H1 (cell line): ENCODE measurements around the gene TNIP1. TPM values are rescaled to one million over a fixed set of nuclear protein-coding genes. Genes with fewer than 3 reads are reported as not detected.

Experiments used
- CTCF ChIA-PET: fragments of 300-600 bp; sonication (Branson Sonifier 250); formaldehyde crosslinking; loops from one replicate; lab custom pipeline; 2021; ENCODE audit not compliant: partially characterized antibody; lab: Charles Lee
- POLR2A ChIA-PET: fragments of 300-600 bp; sonication (Branson Sonifier 250); formaldehyde crosslinking; loops from one replicate; lab custom pipeline; 2021; ENCODE audit warnings: inconsistent platforms; ENCODE audit not compliant: partially characterized antibody; lab: Charles Lee
- DNase-seq, 2 experiments: peaks; one replicate each; pipeline versions ENCODE4 v3.0.0 to v3.0.0-alpha.2; 2010 to 2022; ENCODE audit warnings: low spot score in 2 of 2, low read depth in 1 of 2, mixed read lengths in 1 of 2
- FAIRE-seq: peaks from 2 replicates; lab custom pipeline; 2011; peaks lifted over from hg19 to GRCh38; lab: Jason Lieb, UNC
- H2AFZ ChIP-seq: 2 replicates; pipeline ENCODE4 v1.8.1; 2012; ENCODE audit warnings: low read length, inconsistent platforms
- H2AK5ac ChIP-seq: 2 replicates; pipeline ENCODE4 v1.6.1; 2013; ENCODE audit warnings: low read depth, low read length
- H2BK120ac ChIP-seq: replicated peaks from 2 replicates; pipeline ENCODE3; 2013; ENCODE audit warnings: low read depth, low read length, inconsistent platforms
- H2BK12ac ChIP-seq: 2 replicates; pipeline ENCODE4 v1.6.1; 2013; ENCODE audit warnings: low read depth, low read length
- H2BK15ac ChIP-seq: 2 replicates; pipeline ENCODE4 v1.6.1; 2013; ENCODE audit warnings: low read length
- H2BK20ac ChIP-seq: 2 replicates; pipeline ENCODE4 v1.6.1; 2013; ENCODE audit warnings: low read length
- H2BK5ac ChIP-seq: 2 replicates; pipeline ENCODE4 v1.6.1; 2013; ENCODE audit warnings: low read depth, low read length
- H3K14ac ChIP-seq: 2 replicates; pipeline ENCODE4 v1.6.1; 2013; ENCODE audit warnings: inconsistent platforms; ENCODE audit not compliant: insufficient read length
- H3K18ac ChIP-seq: 2 replicates; pipeline ENCODE4 v1.6.1; 2013; ENCODE audit warnings: low read length; ENCODE audit errors: extremely low read depth
- H3K23ac ChIP-seq: 2 replicates; pipeline ENCODE4 v1.6.1; 2013; ENCODE audit warnings: inconsistent platforms; ENCODE audit not compliant: insufficient read length
- H3K23me2 ChIP-seq: 2 replicates; pipeline ENCODE4 v1.6.1; 2013; ENCODE audit warnings: low read depth, low read length
- H3K27ac ChIP-seq: 2 replicates; pipeline ENCODE4 v1.6.1; 2011; ENCODE audit warnings: low read depth, low read length, inconsistent platforms
- H3K27me3 ChIP-seq, 4 experiments: replicated peaks in 1 of 4; 1 replicate in 1 of 4; 2 replicates in 3 of 4; pipeline versions ENCODE4 v1.6.1 to v1.8.1; 2011 to 2013; ENCODE audit warnings: low read length in 3 of 4, mild to moderate bottlenecking in 3 of 4, inconsistent platforms in 2 of 4, mixed read lengths in 2 of 4, moderate library complexity in 1 of 4; ENCODE audit not compliant: control insufficient read depth in 3 of 4, insufficient read depth in 3 of 4; ENCODE audit errors: extremely low read depth in 1 of 4
- H3K36me3 ChIP-seq, 4 experiments: 2 replicates each; pipeline versions ENCODE4 v1.6.1 to v1.8.1; 2011 to 2013; ENCODE audit warnings: mild to moderate bottlenecking in 4 of 4, low read length in 3 of 4, moderate library complexity in 2 of 4, control low read depth in 1 of 4, inconsistent platforms in 1 of 4; ENCODE audit not compliant: insufficient read depth in 4 of 4, control insufficient read depth in 2 of 4
- H3K4ac ChIP-seq: replicated peaks from 2 replicates; pipeline ENCODE3; 2013; ENCODE audit warnings: low read length, low read depth, mixed read lengths, inconsistent platforms; ENCODE audit not compliant: insufficient read length
- H3K4me1 ChIP-seq, 4 experiments: replicated peaks in 1 of 4; 1 replicate in 1 of 4; 2 replicates in 3 of 4; pipeline versions ENCODE4 v1.6.1 to v1.8.1; 2011 to 2013; ENCODE audit warnings: low read length in 3 of 4, inconsistent platforms in 2 of 4, mixed read lengths in 1 of 4; ENCODE audit not compliant: insufficient read depth in 4 of 4, control insufficient read depth in 3 of 4
- H3K4me2 ChIP-seq, 2 experiments: 2 replicates each; pipeline versions ENCODE4 v1.6.1 to v1.8.1; 2011 to 2013; ENCODE audit warnings: low read depth in 2 of 2, low read length in 2 of 2, control low read depth in 1 of 2, inconsistent platforms in 1 of 2, mild to moderate bottlenecking in 1 of 2; ENCODE audit not compliant: insufficient read depth in 1 of 2
- H3K4me3 ChIP-seq, 4 experiments: fragments of 200-600, 300-600 bp in 1 of 4; sonication (generic), shearing (Covaris generic), sonication (Bioruptor Twin) in 1 of 4; 2 replicates each; pipeline versions ENCODE4 v1.5.1 to v1.8.1; 2011 to 2016; ENCODE audit warnings: low read length in 4 of 4, low read depth in 3 of 4, control low read depth in 2 of 4, inconsistent platforms in 2 of 4, mild to moderate bottlenecking in 2 of 4, mixed read lengths in 1 of 4, moderate library complexity in 1 of 4; ENCODE audit not compliant: insufficient read depth in 2 of 4; ENCODE audit errors: extremely low read depth in 1 of 4
- H3K56ac ChIP-seq: replicated peaks from 2 replicates; pipeline ENCODE3; 2013; ENCODE audit warnings: low read depth, mild to moderate bottlenecking, mixed read lengths, low read length, inconsistent platforms; ENCODE audit not compliant: insufficient read length
- H3K79me1 ChIP-seq: 2 replicates; pipeline ENCODE4 v1.6.1; 2013; ENCODE audit warnings: low read depth, low read length, control low read depth
- H3K79me2 ChIP-seq, 2 experiments: 2 replicates each; pipeline versions ENCODE4 v1.6.1 to v1.8.1; 2012 to 2013; ENCODE audit warnings: low read length in 2 of 2, mild to moderate bottlenecking in 2 of 2, inconsistent platforms in 1 of 2; ENCODE audit not compliant: insufficient read depth in 2 of 2, control insufficient read depth in 1 of 2
- H3K9ac ChIP-seq, 4 experiments: replicated peaks in 1 of 4; 1 replicate in 1 of 4; 2 replicates in 3 of 4; pipeline versions ENCODE4 v1.6.1 to v1.8.1; 2011 to 2013; ENCODE audit warnings: low read depth in 3 of 4, low read length in 3 of 4, control low read depth in 2 of 4, mild to moderate bottlenecking in 2 of 4, moderate library complexity in 2 of 4, inconsistent platforms in 1 of 4; ENCODE audit errors: extremely low read depth in 1 of 4
- H3K9me3 ChIP-seq, 2 experiments: 2 replicates each; pipeline versions ENCODE4 v1.6.1 to v1.8.1; 2012 to 2013; ENCODE audit warnings: mild to moderate bottlenecking in 2 of 2, moderate library complexity in 2 of 2, control low read depth in 1 of 2, inconsistent platforms in 1 of 2, low read depth in 1 of 2, low read length in 1 of 2, mixed read lengths in 1 of 2; ENCODE audit not compliant: insufficient read depth in 2 of 2
- H4K20me1 ChIP-seq, 2 experiments: replicated peaks in 1 of 2; 2 replicates each; pipeline versions ENCODE3 to v1.8.1; 2011 to 2013; ENCODE audit warnings: inconsistent platforms in 2 of 2, low read length in 2 of 2, mild to moderate bottlenecking in 1 of 2; ENCODE audit not compliant: insufficient read depth in 2 of 2, control insufficient read depth in 1 of 2
- H4K5ac ChIP-seq: 2 replicates; pipeline ENCODE4 v1.6.1; 2013; ENCODE audit warnings: low read length, low read depth, mixed read lengths, inconsistent platforms; ENCODE audit not compliant: insufficient read length
- H4K8ac ChIP-seq: 2 replicates; pipeline ENCODE4 v1.8.0; 2013; ENCODE audit warnings: mild to moderate bottlenecking, moderate library complexity, low read length, inconsistent platforms; ENCODE audit not compliant: insufficient read depth; ENCODE audit errors: extremely low read depth
- H4K91ac ChIP-seq: replicated peaks from 2 replicates; pipeline ENCODE3; 2013; ENCODE audit warnings: low read length, mixed read lengths, inconsistent platforms; ENCODE audit not compliant: insufficient read length
- FOSL1 ChIP-seq: IDR thresholded peaks from 2 replicates; pipeline ENCODE4 v1.6.1; 2011; ENCODE audit warnings: mild to moderate bottlenecking, low read depth, low read length, moderate library complexity; ENCODE audit not compliant: insufficient read depth
- KDM1A ChIP-seq: fragments of 200-600, 300-600 bp; sonication (generic); IDR thresholded peaks from 2 replicates; pipeline ENCODE4 v1.7.1; 2016; ENCODE audit warnings: mild to moderate bottlenecking, low read length, borderline replicate concordance
- NANOG ChIP-seq: IDR thresholded peaks from 2 replicates; pipeline ENCODE4 v1.6.1; 2011; ENCODE audit warnings: low read length, low read depth, mild to moderate bottlenecking, inconsistent platforms; ENCODE audit not compliant: insufficient read depth, poor library complexity, severe bottlenecking
- PHF8 ChIP-seq: fragments of 200-600 bp; sonication (generic); conservative IDR thresholded peaks from 2 replicates; pipeline ENCODE4 v1.7.1; 2012; ENCODE audit warnings: low read depth, mild to moderate bottlenecking, inconsistent platforms, low read length, moderate library complexity
- POLR2AphosphoS5 ChIP-seq: IDR thresholded peaks from 2 replicates; pipeline ENCODE4 v1.6.1; 2011; ENCODE audit warnings: low read depth, low read length
- SP4 ChIP-seq: IDR thresholded peaks from 2 replicates; pipeline ENCODE4 v1.6.1; 2012; ENCODE audit warnings: low read length, inconsistent platforms
- TCF12 ChIP-seq: IDR thresholded peaks from 2 replicates; pipeline ENCODE4 v1.6.1; 2011; ENCODE audit warnings: low read depth, mild to moderate bottlenecking, low read length
- TEAD4 ChIP-seq: IDR thresholded peaks from 2 replicates; pipeline ENCODE4 v1.6.1; 2012; ENCODE audit warnings: low read depth, low read length, inconsistent platforms, mixed read lengths
- WGBS, 2 experiments: shearing (Covaris generic) in 1 of 2; methylation state at CpG; one replicate each; pipeline versions ENCODE4 v1.1.6 to v1.1.7; 2013 to 2015; ENCODE audit warnings: low lambda C conversion rate in 2 of 2, mixed read lengths in 2 of 2, inconsistent platforms in 1 of 2, low coverage in 1 of 2, missing lambda C conversion rate in 1 of 2; ENCODE audit not compliant: insufficient replicate concordance in 2 of 2, insufficient coverage in 1 of 2, insufficient read length in 1 of 2; ENCODE audit errors: extremely low coverage in 1 of 2, missing lambda C conversion rate in 1 of 2; 5-methylcytosine and 5-hydroxymethylcytosine counted together
- polyA plus RNA-seq, 7 experiments: library from polyadenylated mRNA; depleted of rRNA in 3 of 7; stranded (reverse) in 5 of 7; unstranded in 2 of 7; fragments of >200 nt in 5 of 7; fragments of 200-250 nt in 2 of 7; gene quantifications; 1 replicate in 5 of 7; 2 replicates in 1 of 7; 4 replicates in 1 of 7; pipeline versions ENCODE4 v1.2.1 to v1.2.3, GENCODE V29; 2011 to 2013; ENCODE audit warnings: missing spikeins in 2 of 7, mixed read lengths in 2 of 7
- total RNA-seq: library from RNA; stranded (reverse); fragmentation: NEBNext Ultra II Directional; extraction: Animal tissue kit (Norgen Biotek cat#: 25700); gene quantifications from 2 replicates; pipeline ENCODE4 v1.2.1, GENCODE V29; 2021

TNIP1 gene
- total and polyA plus RNA-seq, 2 of the 8 experiments (the other 6 are each of a cell fraction or from before 2014, with no cell fraction given), result 14.2 to 31.9 TPM

DNA sequence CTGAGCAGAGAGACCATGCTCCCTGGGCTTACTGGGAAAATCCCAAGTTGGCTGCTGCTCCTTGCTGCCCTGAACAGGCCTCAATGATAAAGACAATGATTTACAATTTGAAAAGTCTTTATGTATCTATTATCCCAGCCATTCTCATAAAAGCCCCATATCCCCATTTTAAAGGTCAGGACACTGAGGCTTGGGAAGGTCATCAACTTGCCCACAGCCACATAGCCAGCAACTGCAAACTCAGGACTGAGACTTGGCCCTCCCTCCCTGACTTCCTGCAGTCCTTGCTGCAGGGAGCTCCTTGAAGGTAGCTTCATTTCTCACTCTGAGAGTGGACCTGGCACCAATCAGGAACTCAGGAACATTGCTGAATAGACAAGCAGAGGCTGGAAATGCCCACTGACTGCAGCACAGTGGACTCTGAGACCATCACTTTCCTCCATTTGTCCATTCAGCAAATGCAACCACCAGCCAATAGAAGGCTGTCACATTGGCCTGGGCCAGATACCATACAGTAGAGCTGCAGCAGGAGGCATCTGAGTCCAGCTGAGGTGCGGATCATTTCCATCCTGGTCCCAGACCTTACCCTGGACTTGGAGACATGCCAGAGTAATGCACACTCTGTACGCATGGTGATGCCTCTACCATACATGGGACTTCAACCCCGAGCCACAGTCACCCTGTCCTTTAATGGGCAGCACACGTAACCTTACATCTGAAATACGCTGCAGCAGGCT lies 18.3 kb downstream of the TNIP1 start:
- H3K56ac ChIP-seq, result no peak overlapping the region
- H4K8ac ChIP-seq, result peak overlapping the region; percentile 43; the same call in 1 of the 2 replicates
- no peak overlapping the region for H2BK12ac ChIP-seq
- POLR2A ChIA-PET, result interaction anchor here (1.3 to 1.6 kb wide), 2 partner anchors 20 to 28 kb away, joined by 3 read pairs; no protein-coding TSS in a partner anchor
- FAIRE-seq (no peak), DNase-seq (no peak)
- no peak overlapping the region for H3K23ac ChIP-seq
- H2BK20ac ChIP-seq, result no peak overlapping the region
- H3K14ac ChIP-seq, result no peak overlapping the region
- no peak overlapping the region for H2AK5ac ChIP-seq
- CTCF ChIA-PET, result interaction anchor here (1.2 to 28.6 kb wide), 6 partner anchors 9 to 102 kb away, joined by 3 to 442 read pairs (median 6); no protein-coding TSS in a partner anchor
- H3K9me3 ChIP-seq, result no peaks in the 10 kb centered on the region
- H2AFZ ChIP-seq, result no peak overlapping the region
- peaks cover 0 to 10% of the 10 kb centered on the region in 2 experiments for H4K20me1 ChIP-seq
- no peak overlapping the region for H3K9ac ChIP-seq
- no peak overlapping the region for H4K5ac ChIP-seq
- no peak overlapping the region for H3K4me3 ChIP-seq
- no peaks in the 10 kb centered on the region for H3K27me3 ChIP-seq
- H3K23me2 ChIP-seq, result no peaks in the 10 kb centered on the region
- no peak overlapping the region for H3K4ac ChIP-seq
- no peak overlapping the region for H2BK120ac ChIP-seq
- peaks cover 0 to 9% (median 4%) of the 10 kb centered on the region in 4 experiments; a peak in 4 of 7 replicates for H3K4me1 ChIP-seq
- H3K27ac ChIP-seq, result no peak overlapping the region
- WGBS, 2 experiments, result 90% methylated on average over 5 of the region's 5 CpGs; no CpG with 5 or more reads in 1 of the 2 experiments
- H3K18ac ChIP-seq, result no peak overlapping the region
- H4K91ac ChIP-seq, result no peak overlapping the region
- H2BK15ac ChIP-seq, result no peak overlapping the region
- H3K79me2 ChIP-seq, result no peaks in the 10 kb centered on the region
- H3K36me3 ChIP-seq, result peaks cover 0 to 7% (median 2%) of the 10 kb centered on the region in 4 experiments; a peak in 3 of 8 replicates
- H3K79me1 ChIP-seq, result 0 out of 2 replicates have a peak, but pooled peaks cover 2% of the 10 kb centered on the region
- H3K4me2 ChIP-seq, result no peak overlapping the region
- H2BK5ac ChIP-seq, result no peak overlapping the region
- no peak for TF ChIP-seq FOSL1
- no peak for TF ChIP-seq NANOG
- no peak for TF ChIP-seq POLR2AphosphoS5
- no peak for TF ChIP-seq KDM1A
- TF ChIP-seq TCF12, result no peak
- no peak for TF ChIP-seq TEAD4
- no peak for TF ChIP-seq SP4
- no peak for TF ChIP-seq PHF8
